GM12891 (cell line): ENCODE data around the gene WDR90.

Experiments
- POLR2A ChIP-seq: IDR thresholded peaks from 2 replicates; pipeline ENCODE4 v1.6.1; 2011; ENCODE audit warnings: low read depth, low read length, control low read depth
- TAF1 ChIP-seq: IDR thresholded peaks from 2 replicates; pipeline ENCODE4 v1.6.1; 2011; ENCODE audit warnings: low read depth, low read length, control low read depth

DNA sequence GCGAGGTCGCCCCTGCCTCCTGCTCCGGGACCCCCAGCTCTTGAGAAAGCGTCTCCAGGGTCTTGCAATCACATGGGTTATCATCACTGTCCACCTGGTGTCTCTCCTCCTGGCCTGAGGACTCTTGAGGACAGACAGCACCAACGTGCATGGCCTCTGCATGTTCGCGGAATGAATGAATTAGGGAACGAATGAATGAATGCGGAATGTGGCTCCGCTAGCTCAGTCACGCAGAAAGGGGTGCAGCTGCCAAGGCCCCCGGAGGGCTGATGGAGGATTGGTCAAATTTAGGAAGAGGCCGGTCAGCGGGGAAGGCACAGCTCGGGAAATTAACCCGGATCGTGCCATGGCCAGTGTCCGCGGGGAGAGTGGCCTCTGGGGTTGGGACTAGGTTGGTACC lies 53.2 kb downstream of the WDR90 start:
- TF ChIP-seq POLR2A (no peak), TAF1 (no peak)
